Left forelimb (tissue), 1 donor: ENCODE results near the gene RCCD1.

Source experiments
- DNase-seq: peaks from one replicate; pipeline ENCODE4 v3.0.0-alpha.2; 2018; ENCODE audit warnings: low spot score

RCCD1 gene

DNA sequence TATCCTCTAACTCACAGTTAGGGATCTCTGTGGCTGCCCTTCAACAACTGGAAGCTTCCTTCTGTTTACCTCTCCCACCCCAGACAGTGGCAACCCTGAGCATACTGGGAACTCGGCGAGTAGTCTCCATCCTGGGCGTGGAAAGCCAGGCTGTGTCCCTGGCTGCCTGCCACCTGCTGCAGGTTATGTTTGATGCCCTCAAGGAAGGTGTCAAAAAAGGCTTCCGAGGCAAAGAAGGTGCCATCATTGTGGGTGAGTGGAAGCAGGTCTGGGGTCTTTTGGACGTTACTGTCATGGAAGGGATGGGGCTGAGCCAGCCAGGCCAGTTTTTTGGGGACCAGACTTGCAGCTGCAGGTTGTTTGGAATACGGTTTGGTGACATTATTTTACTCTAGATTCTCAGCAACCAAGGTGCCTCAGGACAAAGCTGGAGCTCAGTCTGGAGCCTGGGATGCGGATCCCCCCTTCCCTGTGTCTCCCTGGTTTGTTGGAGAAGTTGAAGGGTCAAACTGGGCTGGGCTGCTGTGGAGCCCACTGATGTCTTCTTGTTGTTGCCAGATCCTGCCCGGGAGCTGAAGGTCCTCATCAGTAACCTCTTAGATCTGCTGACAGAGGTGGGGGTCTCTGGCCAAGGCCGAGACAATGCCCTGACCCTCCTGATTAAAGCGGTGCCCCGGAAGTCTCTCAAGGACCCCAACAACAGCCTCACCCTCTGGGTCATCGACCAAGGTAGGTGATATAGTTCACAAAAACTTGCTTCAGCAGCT is 12.1 kb upstream of the RCCD1 start:
- DNase-seq = no peak

DNA sequence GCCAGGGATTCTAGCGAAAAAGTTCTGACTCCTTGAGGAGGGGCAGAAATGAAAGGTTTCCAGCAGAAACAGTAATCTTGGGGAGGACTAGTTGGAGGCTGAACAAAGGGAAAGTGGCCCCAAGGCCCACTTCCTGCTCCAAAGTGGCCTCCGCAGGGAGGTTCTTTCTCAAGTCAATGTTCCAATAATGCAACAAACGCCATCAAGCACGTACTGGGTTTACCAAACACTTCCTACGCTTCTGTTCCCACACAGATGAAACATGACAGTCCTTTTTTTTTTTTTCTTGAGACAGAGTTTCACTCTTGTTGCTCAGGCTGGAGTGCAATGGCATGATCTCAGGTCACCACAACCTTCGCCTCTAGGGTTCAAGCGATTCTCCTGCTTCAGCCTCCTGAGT is 9.6 kb upstream of the RCCD1 start:
- DNase-seq = no peak

DNA sequence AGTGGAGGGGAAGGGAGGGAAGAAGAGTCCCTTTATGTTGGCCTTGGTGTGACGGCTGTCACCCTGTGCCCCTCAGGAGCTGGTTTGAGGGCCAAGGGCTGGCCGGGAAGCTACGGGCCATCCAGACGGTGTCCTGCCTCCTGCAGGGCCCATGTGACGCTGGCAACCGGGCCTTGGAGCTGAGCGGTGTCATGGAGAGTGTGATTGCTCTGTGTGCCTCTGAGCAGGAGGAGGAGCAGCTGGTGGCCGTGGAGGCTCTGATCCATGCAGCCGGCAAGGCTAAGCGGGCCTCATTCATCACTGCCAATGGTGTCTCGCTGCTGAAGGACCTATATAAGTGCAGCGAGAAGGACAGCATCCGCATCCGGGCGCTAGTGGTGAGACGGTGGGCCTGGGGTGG is 8.1 kb upstream of the RCCD1 start:
- no peak for DNase-seq

DNA sequence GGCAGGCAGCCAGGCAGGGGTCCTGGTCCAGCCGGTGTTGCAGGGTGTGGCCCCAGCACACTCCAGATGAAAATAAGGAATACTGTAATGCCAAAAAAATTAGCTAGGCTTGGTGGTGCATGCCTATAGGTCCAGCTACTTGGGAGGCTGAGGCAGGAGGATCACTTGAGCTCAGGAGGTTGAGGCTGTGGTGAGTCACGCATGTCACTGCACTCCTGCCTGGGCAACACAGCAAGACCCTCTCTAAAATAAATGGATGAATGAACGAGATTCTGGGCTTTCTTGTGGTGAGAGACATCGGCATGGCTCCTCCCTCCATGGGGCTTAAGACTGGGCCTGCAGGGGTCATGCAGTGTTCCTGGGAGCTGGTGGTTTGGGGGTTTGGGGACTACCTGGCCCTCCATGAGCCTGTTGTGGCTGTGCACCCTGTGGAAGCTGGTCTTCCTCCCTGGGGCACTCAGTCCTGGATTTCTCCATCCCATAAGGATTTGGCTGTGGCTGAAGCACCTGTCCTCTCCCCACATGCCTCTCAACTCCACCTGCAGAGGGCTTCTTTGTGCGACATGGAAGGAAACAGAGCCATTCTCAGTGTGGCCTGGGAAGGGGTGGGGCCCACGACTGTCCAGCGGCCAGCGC is 7.6 kb upstream of the RCCD1 start:
- DNase-seq = no peak

DNA sequence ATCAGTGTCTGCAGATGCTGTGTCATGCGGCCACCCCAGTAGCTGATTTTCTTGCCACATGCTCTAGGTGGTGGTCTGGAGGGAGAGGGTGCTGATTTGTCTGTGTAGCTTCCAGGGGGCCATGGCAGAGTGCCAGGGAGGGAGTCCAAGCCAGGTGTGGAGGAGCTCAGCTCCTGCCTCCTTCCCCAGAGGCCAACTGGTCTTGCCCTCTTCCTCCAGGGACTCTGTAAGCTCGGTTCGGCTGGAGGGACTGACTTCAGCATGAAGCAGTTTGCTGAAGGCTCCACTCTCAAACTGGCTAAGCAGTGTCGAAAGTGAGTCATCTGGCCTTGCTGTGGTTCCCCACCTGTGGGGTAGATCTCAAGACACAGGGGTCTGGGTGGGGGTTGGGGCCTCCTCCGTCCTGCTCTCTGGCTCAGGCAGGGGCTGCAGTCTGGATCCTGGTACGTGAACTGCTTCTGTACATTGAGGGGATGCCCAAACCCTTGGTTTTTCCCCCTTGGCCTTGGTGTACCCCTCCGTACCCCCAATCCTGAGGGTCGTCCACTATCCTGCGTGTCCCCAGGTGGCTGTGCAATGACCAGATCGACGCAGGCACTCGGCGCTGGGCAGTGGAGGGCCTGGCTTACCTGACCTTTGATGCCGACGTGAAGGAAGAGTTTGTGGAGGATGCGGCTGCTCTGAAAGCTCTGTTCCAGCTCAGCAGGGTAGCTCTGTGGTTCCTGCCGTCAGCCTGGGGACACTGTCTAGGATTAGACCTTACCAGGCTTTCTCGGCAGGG is 6.9 kb upstream of the RCCD1 start:
- no peak for DNase-seq

DNA sequence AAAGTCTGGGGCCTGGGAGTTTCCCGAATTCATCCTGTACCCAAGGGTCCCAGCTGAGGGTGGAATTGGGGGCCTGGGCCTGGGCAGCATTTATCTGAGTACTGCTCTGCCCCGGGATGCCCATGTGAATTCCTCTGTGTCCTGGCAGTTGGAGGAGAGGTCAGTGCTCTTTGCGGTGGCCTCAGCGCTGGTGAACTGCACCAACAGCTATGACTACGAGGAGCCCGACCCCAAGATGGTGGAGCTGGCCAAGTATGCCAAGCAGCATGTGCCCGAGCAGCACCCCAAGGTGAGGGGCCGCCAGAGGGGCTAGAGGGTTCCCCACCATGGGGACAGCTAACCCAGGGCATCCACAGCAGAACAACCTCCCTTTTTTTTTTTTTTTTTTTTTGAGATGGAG is 6.2 kb upstream of the RCCD1 start:
- no peak for DNase-seq

DNA sequence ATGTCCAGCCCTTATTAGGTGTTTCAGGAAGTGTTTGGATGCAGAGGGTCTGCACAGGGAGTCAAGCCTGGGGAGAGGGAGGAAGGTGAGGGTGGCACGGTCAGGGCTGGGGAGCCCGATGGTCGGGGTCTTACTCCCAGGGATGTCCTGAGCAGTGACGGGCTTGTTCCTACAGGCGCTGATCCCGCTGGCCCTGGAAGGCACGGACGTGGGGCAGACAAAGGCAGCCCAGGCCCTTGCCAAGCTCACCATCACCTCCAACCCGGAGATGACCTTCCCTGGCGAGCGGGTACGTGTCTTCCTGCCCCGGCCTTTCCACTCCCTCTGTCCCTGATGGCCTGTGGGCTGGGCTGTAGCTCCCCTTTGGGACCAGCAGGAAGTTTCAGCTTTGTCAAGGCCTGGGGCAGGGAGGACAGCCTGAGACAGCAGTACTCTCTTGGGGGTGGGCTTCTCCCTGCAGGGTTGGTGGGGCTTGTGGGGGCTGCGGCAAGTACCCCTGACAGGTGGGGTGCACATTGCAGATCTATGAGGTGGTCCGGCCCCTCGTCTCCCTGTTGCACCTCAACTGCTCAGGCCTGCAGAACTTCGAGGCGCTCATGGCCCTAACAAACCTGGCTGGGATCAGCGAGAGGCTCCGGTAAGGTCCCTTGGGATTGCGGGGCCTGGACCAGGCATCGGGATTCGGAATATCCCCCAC is 4.6 kb upstream of the RCCD1 start:
- DNase-seq = no peak

DNA sequence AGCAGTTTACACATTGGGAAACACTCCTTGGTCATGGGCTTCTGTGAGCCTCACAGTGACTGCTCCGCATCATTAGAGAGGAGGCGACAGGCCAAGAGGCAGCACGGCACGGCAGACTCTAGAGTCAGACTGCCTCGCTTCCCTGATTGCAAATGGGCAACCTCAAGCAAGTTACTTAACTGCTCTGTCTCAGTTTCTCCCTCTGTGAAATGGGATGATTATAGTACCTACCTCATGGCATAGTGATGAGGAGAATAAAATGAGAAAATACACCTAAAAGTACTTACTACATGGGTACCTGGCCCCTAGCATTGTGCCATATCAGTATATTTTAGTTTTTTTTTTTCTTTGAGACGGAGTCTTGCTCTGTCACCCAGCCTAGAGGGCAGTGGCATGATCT is 4.0 kb upstream of the RCCD1 start:
- DNase-seq = no peak

DNA sequence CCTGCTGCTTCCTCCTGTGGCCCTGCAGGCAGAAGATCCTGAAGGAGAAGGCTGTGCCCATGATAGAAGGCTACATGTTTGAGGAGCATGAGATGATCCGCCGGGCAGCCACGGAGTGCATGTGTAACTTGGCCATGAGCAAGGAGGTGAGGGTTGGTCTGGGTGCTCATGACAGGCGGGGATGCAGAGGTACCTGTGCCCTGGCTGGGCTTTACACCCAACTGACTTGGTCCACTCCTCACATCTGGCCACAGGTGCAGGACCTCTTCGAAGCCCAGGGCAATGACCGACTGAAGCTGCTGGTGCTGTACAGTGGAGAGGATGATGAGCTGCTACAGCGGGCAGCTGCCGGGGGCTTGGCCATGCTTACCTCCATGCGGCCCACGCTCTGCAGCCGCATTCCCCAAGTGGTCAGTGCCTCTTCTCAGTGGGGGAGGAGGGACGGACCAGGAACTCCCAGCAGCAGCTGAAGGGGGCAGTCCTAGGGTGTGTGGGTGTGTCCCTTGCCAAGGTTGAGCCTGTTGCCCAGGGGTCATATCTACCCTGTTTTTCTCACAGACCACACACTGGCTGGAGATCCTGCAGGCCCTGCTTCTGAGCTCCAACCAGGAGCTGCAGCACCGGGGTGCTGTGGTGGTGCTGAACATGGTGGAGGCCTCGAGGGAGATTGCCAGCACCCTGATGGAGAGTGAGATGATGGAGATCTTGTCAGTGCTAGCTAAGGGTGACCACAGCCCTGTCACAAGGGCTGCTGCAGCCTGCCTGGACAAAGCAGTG is 1.6 kb upstream of the RCCD1 start:
- no peak for DNase-seq

DNA sequence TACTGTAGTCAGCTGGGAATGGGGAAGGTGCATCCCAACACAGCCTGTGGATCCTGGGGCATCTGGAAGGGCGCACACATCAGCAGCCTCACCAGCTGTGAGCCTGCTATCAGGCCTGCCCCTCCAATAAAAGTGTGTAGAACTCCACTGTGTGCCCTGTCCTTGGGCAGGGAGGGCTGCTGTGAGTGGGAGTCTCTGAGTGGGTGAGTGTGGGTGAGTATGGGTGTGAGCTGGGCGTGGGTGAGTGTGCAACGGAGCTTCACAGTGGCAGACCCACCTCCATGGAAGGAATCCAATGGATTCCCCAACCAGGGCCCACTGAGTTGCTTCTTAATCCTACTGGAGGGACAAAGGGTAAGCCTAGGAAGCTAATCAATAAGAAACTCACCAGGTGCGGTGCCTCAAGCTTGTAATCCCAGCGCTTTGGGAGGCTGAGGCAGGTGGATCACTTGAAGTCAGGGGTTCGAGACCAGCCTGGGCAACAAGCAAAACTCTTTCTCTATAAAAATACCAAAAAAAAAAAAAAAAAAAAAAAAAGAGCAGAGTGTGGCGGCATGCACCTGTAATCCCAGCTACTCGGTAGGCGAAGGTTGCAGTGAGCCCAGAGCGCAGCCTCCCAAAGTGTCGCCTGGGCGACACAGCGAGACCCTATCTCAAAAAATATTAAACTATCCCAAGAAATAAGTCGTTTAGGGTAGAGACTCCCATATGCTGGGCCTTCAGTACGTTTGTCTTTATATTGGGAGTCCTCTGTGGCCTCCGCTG is 555 bp upstream of the RCCD1 start:
- DNase-seq = no peak

DNA sequence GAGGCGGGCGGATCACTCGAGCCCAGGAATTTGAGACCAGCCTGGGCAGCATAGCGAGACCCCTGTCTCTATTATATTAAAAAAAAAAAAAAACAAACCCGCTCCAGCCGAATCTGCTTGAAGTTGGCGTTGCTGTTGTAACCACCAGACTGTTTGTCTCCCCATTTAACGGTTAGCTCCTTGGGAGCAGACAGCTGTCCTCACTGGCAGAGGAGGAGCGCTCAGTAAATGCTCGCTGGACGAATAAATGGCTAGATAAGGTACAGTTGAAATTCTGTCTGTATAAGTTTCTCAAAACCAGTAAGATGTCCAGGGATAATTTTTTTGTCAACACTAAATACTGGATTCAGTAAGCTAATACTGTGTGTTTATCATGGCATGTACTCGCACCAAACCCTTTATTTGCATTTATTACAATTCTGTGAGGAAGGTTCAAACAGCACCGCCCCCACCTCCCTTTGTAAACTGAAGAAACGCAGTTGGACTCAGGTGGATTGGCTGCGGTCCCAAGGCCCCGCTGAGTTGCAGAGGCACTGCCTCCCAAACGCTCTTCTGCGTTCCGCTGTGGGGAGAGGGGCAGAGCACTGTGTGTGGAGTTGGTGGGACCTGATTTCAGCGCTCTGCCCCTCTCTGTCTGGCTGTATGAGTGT is 1.1 kb downstream of the RCCD1 start:
- DNase-seq = no peak

DNA sequence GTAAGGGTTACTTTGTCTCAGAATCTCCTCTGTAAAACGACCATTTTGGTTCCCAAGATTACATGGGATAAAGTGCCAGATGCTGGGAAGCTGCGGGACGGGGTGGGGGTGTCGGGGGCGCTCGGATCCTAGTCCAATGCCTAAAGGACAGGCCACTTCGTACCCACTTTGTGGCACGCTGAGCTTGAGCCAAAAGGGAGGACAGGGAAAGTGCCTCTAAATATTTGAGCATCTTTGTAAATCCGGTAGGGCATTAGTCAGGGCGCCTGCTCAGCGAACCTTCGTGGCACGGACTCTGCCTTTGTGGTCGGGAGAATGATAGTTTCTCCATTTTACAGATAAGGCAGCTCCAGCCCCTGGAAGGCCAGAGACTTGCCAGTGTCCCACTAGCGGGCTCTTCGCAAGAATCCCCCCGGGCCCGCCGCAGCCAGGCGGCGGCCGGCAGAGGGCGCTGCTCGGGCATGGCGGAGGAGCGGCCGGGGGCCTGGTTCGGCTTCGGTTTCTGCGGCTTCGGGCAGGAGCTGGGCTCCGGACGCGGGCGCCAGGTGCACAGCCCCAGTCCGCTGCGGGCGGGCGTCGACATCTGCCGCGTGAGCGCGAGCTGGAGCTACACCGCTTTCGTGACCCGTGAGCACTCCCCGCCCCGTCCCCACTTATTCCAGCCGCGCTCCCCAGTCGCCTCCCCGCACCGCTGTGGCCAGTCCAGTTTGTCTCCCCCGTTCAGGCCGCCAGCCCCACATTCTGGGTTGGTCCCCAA is 1.8 kb downstream of the RCCD1 start:
- DNase-seq = peak; percentile 91

DNA sequence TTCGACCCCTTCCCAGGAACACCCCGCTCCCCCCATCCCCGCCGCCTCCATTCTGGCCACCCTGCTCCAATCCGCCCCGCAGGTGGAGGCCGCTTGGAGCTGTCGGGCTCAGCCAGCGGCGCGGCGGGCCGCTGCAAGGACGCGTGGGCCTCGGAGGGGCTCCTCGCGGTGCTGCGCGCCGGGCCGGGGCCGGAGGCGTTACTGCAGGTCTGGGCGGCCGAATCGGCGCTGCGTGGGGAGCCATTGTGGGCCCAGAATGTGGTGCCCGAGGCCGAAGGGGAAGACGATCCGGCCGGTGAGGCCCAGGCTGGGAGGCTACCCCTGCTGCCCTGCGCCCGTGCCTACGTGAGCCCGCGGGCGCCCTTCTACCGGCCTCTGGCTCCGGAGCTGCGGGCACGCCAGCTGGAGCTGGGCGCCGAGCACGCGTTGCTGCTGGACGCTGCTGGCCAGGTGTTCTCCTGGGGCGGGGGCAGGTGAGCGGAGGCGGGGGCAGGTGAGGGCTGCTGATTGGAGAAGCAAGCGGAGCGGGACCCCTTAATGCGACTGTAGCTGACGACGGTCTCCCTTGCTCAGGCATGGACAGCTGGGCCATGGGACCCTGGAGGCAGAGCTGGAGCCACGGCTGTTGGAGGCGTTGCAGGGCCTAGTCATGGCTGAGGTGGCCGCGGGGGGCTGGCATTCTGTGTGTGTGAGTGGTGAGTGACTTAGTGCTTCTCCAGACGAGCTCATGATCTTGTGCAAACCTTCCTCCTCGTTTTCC is 2.5 kb downstream of the RCCD1 start:
- no peak for DNase-seq

DNA sequence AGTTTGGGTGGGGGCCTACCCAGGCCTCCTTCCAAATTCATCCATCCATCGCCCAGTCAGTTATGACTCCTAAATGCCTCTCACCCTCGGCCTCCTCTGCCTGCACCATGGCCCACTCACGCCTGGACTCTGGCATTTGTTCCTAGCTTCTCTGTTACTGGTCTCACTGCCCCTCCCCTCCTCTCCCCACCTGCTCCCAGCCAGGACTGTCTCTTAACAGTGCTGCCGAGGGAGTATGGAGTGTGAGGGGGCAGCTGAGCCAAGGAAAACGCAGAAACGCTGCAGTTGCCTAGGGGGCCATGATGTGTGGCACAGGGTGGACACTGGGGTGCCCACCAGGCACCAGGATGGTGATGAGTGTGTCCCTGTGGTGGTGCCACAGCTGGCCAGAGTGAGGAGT is 3.1 kb downstream of the RCCD1 start:
- DNase-seq = no peak

DNA sequence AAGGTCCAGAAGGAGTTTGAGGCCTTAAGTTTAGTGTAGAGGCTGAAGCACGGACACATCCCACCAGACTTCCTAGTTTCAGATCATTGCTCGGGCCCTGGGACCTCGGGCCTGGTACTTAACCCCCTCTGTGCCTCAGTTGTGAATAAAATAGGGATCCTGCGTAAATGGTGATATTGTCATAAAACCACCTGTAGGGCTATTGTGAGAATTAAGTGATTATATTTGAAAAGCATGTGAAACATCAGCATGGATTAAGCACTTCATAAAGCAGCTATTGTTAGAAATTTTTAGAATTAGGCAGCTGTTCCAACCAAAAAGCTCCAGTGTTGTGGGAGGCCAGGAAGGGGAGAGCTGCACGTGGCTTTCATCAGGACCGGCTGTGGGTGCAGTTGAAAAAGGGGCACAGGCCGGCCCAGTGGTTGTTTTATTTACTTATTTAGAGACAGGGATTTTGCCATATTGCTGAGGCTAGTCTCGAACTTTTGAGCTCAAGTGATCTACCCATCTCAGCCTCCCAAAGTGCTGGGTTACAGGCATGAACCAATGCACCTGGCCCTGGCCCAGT is 4.4 kb downstream of the RCCD1 start:
- DNase-seq = no peak

DNA sequence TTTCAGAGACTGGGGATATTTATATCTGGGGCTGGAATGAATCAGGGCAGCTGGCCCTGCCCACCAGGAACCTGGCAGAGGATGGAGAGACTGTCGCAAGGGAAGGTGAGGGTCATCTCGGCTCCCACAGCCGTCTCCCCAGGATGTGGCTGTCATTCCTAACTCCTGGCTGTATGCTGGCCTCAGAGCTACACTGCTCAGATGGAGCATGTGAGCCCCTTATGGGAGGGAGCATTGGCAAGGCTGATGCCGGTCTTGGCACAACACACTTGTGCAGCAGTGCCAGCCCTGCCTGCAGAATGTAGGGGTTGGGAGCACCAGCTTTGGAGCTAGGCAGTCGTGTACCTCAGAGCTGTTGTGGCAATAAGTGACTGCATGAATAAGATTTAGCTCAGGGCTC is 5.2 kb downstream of the RCCD1 start:
- no peak for DNase-seq

DNA sequence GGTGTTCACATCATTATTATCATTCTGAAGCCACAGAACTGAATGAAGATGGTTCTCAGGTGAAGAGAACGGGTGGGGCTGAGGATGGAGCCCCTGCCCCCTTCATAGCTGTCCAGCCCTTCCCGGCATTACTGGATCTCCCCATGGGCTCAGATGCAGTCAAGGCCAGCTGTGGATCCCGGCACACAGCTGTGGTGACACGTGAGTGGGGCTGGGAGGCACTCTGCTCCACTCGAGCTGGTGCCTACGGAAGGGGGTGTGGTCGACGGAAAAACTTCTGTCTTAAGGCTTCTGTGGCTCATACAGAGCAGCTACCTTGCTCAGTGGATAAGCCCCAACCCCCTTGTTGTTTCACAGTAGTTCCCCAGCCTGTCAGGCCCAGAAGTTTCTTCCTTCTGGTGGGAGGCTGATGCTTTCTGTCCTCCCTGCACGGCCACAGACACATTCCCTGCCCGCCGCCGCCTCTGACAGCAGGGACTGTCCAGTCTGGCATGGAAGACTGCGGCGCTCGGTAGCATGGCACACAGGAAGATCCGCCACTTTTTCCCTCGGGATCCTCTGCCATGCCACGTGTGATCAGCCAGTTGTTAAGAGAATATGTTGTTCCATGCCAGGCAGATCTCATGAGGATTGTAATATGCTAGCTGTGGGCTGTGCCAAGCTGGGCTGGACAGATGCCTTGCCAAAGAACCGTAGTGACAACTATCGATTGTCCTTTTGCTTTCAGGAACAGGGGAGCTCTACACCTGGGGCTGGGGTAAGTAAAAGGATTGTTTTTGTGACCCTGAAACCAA is 5.8 kb downstream of the RCCD1 start:
- no peak for DNase-seq

DNA sequence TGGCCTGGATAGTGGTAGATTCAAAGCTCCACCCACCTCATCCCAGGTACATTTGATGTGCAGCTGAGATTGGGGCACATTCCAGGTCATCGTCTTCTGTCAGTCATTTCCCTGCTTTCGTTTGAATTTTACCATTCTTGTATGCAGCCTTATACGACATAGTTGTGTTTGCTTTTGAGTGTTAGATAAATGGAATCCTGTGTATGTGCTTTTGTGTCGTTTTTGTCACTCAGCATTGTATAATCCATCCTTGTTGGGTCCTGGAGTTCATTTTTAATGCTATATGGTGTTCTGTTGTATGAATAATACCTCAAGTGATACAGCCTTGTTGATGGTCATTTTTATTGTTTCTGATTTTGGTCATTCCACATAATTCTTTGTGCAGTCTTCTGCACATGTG is 7.3 kb downstream of the RCCD1 start:
- no peak for DNase-seq
